ENCODE measurements around the gene ARHGEF10L. TPM values are rescaled to one million over a fixed set of nuclear protein-coding genes. Genes with fewer than 3 reads are reported as not detected.

Gene ARHGEF10L
- total RNA-seq, 2 experiments from 2014 or later, result not detected

DNA sequence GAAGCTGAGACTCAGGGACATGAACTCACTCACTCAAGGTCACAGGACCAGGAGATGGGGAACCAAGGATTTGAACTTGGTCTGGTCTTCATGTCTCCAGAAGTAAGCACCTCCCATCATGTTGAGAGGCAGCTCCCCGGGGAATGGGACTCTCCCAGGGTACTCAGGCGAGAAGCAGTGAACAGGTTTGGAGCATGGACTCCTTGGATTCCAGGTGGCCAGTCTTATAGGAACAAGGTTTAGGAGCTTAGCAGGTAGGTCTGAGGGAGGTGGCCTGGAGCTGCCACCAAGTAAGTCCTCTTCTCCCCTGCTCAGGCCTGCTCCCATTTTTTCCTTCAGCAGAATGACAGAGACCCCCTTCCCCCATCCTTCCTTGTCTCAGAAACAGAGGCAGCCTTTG is 14.9 kb upstream of the ARHGEF10L start:
- POLR2A ChIA-PET, result no interaction called here
- Mint-ChIP-seq H3K27ac (no peak overlapping the region), H3K36me3 (ENCODE audit: low read depth) (no peaks in the 10 kb centered on the region), H3K9me3 (ENCODE audit: insufficient read depth) (no peaks in the 10 kb centered on the region), H3K4me1 (ENCODE audit: low read depth) (no peaks in the 10 kb centered on the region), H3K4me3 (no peak overlapping the region), H3K27me3 (ENCODE audit: low read depth) (peaks cover 6% of the 10 kb centered on the region)
- DNase-seq (no peak), ATAC-seq (no peak)
- CTCF ChIA-PET, result no interaction called here

DNA sequence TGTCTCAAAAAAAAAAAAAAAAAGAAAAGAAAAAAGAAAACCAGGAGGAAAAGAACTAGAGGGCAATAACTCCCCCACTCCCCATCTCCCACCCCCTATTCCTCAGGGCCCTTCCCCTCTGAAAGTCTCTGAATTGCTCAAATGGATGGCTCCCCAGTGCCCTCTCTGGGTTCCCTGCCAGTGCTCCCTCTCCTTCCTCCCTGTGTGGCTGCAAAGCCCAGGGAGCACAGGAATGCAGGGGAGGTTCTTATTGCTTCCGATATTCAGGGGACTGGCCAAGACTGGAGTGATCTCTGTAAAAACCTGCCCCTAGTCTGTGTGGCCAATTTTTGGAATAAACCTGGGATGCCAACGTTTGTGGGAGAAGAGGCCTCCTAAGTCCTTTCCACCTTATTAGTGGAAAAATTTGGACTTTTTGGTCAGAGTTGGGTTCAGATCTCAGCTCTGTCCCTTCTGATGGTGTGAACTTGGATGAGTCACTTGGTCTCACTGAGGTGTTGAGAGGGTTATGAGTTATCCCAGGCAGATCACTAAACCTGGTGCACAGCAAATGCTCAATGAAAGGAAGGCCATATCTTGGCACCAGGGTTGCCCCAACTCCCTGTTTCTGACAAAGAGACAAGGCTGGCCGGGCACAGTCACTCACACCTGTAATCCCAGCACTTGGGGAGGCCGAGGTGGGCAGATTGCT is 13.4 kb upstream of the ARHGEF10L start:
- ATAC-seq (no peak), DNase-seq (no peak)
- ChIA-PET POLR2A (no interaction called here), CTCF (no interaction called here)
- Mint-ChIP-seq H3K4me3 (no peak overlapping the region), H3K36me3 (ENCODE audit: low read depth) (no peaks in the 10 kb centered on the region), H3K27me3 (ENCODE audit: low read depth) (peaks cover 3% of the 10 kb centered on the region), H3K27ac (no peak overlapping the region), H3K9me3 (ENCODE audit: insufficient read depth) (no peaks in the 10 kb centered on the region), H3K4me1 (ENCODE audit: low read depth) (no peaks in the 10 kb centered on the region)

DNA sequence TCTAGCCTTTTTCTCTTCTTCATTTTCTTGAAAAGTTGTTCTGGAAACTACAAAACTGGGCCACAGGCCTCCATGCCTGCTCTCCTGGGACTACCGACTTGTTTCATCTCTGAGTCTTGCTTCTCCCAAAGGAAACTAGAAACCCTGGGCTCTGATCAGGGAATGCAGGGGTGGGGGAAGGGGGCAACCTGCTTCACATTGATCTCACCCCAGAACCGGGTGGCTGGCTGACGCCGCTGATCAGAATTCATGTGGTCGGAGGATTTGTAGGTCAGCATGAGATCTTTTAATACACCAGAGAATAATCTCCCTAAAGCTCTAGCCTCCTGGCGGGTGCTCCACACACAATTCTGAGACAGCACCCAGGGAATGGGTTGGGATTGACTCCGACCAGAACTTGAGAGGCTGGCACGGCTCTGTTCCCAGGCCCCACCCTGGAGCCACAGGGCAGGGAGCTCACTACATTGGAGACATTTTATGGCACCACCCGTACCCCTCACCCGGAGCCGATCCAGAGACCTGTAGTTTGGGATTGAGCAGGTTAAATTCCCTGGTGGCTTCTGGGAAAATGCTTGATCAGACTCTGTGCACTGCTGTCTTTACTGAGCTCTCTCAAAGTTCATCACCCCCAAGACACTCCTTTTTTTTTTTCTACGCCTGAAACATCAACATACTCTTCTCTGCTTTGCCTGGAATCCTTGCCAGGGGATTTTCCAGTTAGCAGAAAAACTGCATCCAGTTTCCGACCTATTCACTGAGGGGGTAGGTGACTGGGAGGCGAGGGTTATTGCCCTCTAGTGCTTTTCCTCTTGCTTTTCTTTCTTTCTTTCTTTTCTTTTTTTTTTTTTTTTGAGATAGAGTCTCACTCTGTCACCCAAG is 12.2 kb upstream of the ARHGEF10L start:
- no peak for ATAC-seq
- no peaks in the 10 kb centered on the region for H3K9me3 Mint-ChIP-seq (ENCODE audit: insufficient read depth)
- ChIA-PET CTCF (no interaction called here), POLR2A (no interaction called here)
- no peaks in the 10 kb centered on the region for H3K4me1 Mint-ChIP-seq (ENCODE audit: low read depth)
- peaks cover 3% of the 10 kb centered on the region for H3K27me3 Mint-ChIP-seq (ENCODE audit: low read depth)
- no peak for DNase-seq
- H3K36me3 Mint-ChIP-seq (ENCODE audit: low read depth), result no peaks in the 10 kb centered on the region
- H3K27ac Mint-ChIP-seq, result no peak overlapping the region
- no peak overlapping the region for H3K4me3 Mint-ChIP-seq

DNA sequence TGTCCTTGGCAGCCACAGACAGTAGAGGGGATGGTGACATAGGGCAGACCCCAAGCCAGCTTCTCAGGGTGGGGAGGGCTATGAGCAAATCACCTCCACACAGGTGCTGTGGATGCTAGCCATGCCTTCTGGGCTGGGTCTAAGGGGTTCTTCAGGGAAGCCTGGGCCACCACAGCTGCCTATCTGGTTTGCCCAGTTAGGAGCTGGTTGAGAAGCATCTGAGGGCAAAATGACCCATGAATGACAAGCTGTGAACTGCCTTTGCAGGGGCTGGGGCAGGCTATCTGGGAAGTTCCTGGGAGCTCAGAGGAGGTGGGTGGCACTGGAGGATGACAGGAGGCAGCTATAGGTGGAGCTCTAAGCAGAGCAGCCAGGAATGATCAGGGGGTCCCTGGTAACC is 10.1 kb upstream of the ARHGEF10L start:
- H3K4me1 Mint-ChIP-seq (ENCODE audit: low read depth), result no peaks in the 10 kb centered on the region
- ChIA-PET CTCF (no interaction called here), POLR2A (no interaction called here)
- peaks cover 3% of the 10 kb centered on the region for H3K27me3 Mint-ChIP-seq (ENCODE audit: low read depth)
- H3K9me3 Mint-ChIP-seq (ENCODE audit: insufficient read depth), result no peaks in the 10 kb centered on the region
- ATAC-seq (no peak), DNase-seq (no peak)
- no peak overlapping the region for H3K4me3 Mint-ChIP-seq
- H3K27ac Mint-ChIP-seq, result no peak overlapping the region
- H3K36me3 Mint-ChIP-seq (ENCODE audit: low read depth), result no peaks in the 10 kb centered on the region

DNA sequence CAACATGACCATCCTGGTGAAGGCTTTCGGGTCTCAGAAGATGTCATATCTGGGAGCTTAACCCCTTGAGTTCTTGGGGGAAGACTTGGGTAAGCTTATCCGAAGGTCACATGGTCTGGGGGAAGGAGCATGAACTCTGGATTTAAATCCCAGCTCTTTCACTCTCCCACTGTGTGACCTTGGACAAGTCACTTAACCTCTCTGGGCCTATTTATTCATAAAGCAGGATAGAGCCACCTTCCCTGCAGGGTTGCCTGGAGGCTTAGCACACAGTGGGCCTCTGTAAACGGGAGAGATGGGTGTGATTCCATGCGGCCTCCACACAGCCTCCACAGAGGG is 8.2 kb upstream of the ARHGEF10L start:
- peaks cover 4% of the 10 kb centered on the region for H3K27me3 Mint-ChIP-seq (ENCODE audit: low read depth)
- DNase-seq (no peak), ATAC-seq (no peak)
- no peak overlapping the region for H3K4me3 Mint-ChIP-seq
- no peaks in the 10 kb centered on the region for H3K9me3 Mint-ChIP-seq (ENCODE audit: insufficient read depth)
- no peak overlapping the region for H3K27ac Mint-ChIP-seq
- no peaks in the 10 kb centered on the region for H3K36me3 Mint-ChIP-seq (ENCODE audit: low read depth)
- ChIA-PET CTCF (no interaction called here), POLR2A (no interaction called here)
- no peaks in the 10 kb centered on the region for H3K4me1 Mint-ChIP-seq (ENCODE audit: low read depth)

DNA sequence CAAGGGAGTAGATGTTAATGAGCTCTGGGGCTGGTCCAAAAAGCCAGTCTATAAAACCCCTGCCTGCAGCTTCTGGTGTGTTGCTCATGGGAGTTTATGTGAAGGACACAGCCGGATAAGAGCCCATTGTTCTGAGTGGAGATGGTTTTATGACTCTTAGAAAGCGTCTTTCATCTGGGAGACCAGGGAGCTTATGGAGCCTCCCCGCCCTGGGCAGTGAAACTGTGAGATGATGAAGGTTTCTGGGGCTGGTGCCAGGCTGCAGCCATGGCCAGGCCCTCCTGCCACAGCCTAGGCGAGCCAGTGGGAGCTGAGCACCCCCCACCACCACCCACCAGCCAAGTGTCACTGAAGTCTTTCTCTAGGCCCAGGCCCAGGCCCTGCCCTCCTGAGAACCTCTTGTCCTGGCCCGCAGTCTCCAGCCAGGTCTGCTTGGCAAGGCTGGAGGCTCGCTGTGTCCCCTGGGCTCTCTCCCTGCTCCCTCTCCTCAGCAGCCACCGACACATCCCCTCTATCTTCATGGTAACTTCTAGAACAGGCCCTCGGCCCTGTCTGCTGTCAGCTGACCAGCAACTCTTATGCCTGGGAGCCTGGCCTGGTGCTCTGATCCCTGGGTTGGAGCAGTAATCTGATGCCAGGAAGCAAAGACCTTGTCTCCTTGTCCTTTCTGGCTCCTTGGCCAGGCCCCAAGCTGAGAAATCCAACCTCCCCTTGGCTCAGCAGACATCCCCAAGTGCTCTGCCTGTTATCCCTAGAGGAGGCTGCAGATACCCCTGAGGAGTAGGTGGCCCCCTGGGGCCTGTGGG is 7.6 kb upstream of the ARHGEF10L start:
- ATAC-seq (no peak), DNase-seq (no peak)
- H3K4me1 Mint-ChIP-seq (ENCODE audit: low read depth), result no peaks in the 10 kb centered on the region
- H3K27ac Mint-ChIP-seq, result no peak overlapping the region
- POLR2A ChIA-PET, result no interaction called here
- H3K9me3 Mint-ChIP-seq (ENCODE audit: insufficient read depth), result no peaks in the 10 kb centered on the region
- CTCF ChIA-PET, result no interaction called here
- no peaks in the 10 kb centered on the region for H3K36me3 Mint-ChIP-seq (ENCODE audit: low read depth)
- peaks cover 6% of the 10 kb centered on the region for H3K27me3 Mint-ChIP-seq (ENCODE audit: low read depth)
- no peak overlapping the region for H3K4me3 Mint-ChIP-seq

DNA sequence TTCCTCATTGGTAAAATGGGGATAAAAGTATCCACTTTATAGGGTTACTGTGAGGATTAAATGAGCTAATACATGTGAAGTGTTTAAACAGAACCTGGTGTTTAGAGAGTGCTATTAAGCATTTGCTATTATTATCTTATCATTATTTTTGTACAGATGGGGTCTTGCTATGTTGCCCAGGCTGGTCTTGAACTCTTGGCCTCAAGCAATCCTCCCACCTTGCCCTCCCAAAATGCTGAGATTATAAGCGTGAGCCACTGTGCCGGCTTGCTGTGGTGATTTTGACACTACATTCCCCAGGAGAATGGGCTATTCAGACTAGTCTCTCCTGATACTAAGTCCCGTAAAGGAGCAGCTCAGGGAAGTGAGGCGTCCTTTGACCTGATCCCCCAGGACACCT is 6.3 kb upstream of the ARHGEF10L start:
- ATAC-seq, result no peak
- Mint-ChIP-seq H3K4me3 (no peak overlapping the region), H3K27me3 (ENCODE audit: low read depth) (peaks cover 14% of the 10 kb centered on the region), H3K36me3 (ENCODE audit: low read depth) (no peaks in the 10 kb centered on the region), H3K9me3 (ENCODE audit: insufficient read depth) (no peaks in the 10 kb centered on the region), H3K27ac (no peak overlapping the region), H3K4me1 (ENCODE audit: low read depth) (no peaks in the 10 kb centered on the region)
- ChIA-PET CTCF (no interaction called here), POLR2A (no interaction called here)
- DNase-seq, result no peak

DNA sequence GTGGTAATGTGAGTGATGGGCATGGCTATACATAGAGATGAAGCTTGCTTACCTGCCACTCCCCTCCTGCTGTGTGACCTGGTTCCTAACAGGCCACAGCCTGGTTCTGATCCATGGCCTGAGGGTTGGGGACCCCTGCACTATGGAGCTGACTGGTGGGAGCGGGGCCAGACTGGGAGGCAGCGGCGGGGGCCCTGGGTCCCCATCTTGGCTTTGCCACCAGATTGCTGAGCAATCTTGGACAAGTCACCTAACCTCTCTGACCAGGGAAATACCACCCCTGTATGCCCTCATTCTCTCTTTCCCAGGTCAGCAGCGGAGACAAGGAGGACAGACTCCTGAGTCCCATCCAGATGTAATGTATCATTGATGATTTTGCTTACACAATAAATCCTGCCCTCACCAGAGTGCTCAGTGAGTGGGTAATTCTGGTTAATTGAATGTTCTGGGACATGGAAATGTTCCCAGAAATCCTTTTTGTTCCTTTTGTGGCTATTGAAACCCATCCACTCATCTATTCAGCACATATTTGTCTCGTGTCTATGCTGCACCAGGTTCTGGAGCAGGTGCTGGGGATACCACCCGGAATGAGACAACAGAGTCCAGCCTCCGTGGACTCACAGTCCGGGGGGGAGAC is 4.1 kb upstream of the ARHGEF10L start:
- ATAC-seq, result no peak

DNA sequence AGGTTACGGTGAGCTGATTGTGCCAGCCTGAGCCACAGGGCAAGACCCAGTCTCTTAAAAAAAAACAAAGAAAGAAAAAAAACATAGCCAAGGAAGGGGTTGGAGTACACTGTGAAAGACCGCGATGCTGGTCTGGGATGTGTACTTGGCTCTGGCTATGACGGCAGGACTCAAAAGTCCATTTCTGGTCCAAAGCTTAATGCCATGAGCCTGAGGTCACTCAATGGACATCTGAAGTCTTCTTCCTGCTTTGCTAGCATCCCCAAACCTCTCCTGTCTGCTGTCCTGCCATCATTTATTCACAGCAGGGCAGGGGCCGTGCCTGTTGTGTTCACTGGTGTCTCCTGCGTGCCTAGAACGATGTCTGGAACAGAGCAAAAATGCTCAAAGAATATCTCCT is 1.5 kb upstream of the ARHGEF10L start:
- ChIA-PET POLR2A (no interaction called here), CTCF (interaction anchor here (1.1 kb wide), 1 partner anchor 68 kb away, joined by 4 read pairs; no protein-coding TSS in a partner anchor)
- Mint-ChIP-seq H3K36me3 (ENCODE audit: low read depth) (no peaks in the 10 kb centered on the region), H3K27me3 (ENCODE audit: low read depth) (peaks cover 32% of the 10 kb centered on the region), H3K4me1 (ENCODE audit: low read depth) (peaks cover 9% of the 10 kb centered on the region), H3K27ac (no peak overlapping the region), H3K9me3 (ENCODE audit: insufficient read depth) (no peaks in the 10 kb centered on the region), H3K4me3 (no peak overlapping the region)
- no peak for DNase-seq
- ATAC-seq, result no peak

More for the DNA sequence above, 4.1 kb upstream of the ARHGEF10L start:
- no peak overlapping the region for H3K4me3 Mint-ChIP-seq
- H3K36me3 Mint-ChIP-seq (ENCODE audit: low read depth), result no peaks in the 10 kb centered on the region
- H3K27me3 Mint-ChIP-seq (ENCODE audit: low read depth), result peaks cover 24% of the 10 kb centered on the region
- ChIA-PET POLR2A (no interaction called here), CTCF (no interaction called here)
- no peak for DNase-seq
- peaks cover 3% of the 10 kb centered on the region for H3K4me1 Mint-ChIP-seq (ENCODE audit: low read depth)
- no peak overlapping the region for H3K27ac Mint-ChIP-seq
- no peaks in the 10 kb centered on the region for H3K9me3 Mint-ChIP-seq (ENCODE audit: insufficient read depth)

DNA sequence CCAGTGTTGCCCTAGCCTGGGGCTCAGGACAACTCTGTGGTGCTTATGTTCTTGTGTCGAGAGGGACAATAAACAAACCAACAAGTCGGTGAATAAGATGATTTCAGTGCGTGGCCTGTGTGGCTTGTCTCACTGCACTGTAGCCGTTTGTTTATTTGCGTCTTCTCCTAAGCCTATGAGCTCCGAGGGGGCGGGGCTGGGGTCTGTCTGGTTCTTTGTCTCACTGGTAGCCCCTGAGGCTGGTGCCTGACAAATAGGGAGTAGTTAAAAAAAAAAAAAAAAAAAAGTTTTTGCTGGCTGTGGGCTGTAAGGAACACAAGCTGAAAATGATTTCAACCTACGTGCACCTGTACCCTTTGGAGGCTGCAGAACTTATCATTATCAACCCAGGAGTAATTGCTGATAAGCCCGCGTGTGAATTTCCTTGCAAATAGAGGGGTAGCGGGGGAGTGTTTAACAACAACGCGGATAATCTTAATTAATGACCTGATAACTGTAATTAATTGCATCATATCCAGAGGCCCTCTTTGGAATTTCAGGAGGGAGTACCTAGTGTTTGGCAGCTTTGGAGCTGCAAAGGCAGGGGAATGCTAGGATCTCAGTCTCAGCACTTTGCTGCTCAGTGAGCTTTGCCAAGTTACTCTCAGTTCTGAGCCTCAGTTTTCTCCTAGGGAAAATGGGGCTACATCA is 925 bp upstream of the ARHGEF10L start:
- peaks cover 9% of the 10 kb centered on the region for H3K4me1 Mint-ChIP-seq (ENCODE audit: low read depth)
- no peak overlapping the region for H3K4me3 Mint-ChIP-seq
- H3K36me3 Mint-ChIP-seq (ENCODE audit: low read depth), result no peaks in the 10 kb centered on the region
- no peak for ATAC-seq
- H3K27me3 Mint-ChIP-seq (ENCODE audit: low read depth), result peaks cover 32% of the 10 kb centered on the region
- H3K27ac Mint-ChIP-seq, result no peak overlapping the region
- ChIA-PET POLR2A (no interaction called here), CTCF (interaction anchor here (1.1 kb wide), 1 partner anchor 68 kb away, joined by 4 read pairs; no protein-coding TSS in a partner anchor)
- DNase-seq, result no peak
- H3K9me3 Mint-ChIP-seq (ENCODE audit: insufficient read depth), result no peaks in the 10 kb centered on the region

DNA sequence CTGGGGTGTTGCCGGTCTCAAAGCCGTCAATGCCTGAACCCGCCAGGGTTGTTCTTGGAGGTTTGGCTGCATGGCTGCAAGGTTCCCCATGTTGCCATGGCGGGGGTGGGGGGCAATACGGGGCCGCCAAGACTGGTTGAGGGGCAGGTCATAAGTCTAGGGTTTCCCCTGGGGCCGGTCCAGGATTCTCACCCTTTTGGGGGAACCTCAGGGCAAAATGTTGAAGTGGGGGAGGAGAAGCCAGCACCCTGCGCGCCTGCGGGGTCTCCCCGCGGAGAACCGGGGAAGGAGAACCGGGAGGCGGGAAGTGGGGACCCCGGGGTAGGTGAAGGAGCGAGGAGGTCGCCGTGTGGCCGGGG is 401 bp upstream of the ARHGEF10L start:
- peaks cover 9% of the 10 kb centered on the region for H3K4me1 Mint-ChIP-seq (ENCODE audit: low read depth)
- H3K9me3 Mint-ChIP-seq (ENCODE audit: insufficient read depth), result no peaks in the 10 kb centered on the region
- H3K27ac Mint-ChIP-seq, result no peak overlapping the region
- H3K4me3 Mint-ChIP-seq, result peak overlapping the region; percentile 36
- ChIA-PET CTCF (interaction anchor here (1.1 kb wide), 1 partner anchor 67 kb away, joined by 4 read pairs; no protein-coding TSS in a partner anchor), POLR2A (no interaction called here)
- H3K36me3 Mint-ChIP-seq (ENCODE audit: low read depth), result no peaks in the 10 kb centered on the region
- ATAC-seq, result no peak
- DNase-seq, result no peak
- peaks cover 32% of the 10 kb centered on the region for H3K27me3 Mint-ChIP-seq (ENCODE audit: low read depth)
